ENCODE results near the gene DPP4.

The DPP4 gene

DNA sequence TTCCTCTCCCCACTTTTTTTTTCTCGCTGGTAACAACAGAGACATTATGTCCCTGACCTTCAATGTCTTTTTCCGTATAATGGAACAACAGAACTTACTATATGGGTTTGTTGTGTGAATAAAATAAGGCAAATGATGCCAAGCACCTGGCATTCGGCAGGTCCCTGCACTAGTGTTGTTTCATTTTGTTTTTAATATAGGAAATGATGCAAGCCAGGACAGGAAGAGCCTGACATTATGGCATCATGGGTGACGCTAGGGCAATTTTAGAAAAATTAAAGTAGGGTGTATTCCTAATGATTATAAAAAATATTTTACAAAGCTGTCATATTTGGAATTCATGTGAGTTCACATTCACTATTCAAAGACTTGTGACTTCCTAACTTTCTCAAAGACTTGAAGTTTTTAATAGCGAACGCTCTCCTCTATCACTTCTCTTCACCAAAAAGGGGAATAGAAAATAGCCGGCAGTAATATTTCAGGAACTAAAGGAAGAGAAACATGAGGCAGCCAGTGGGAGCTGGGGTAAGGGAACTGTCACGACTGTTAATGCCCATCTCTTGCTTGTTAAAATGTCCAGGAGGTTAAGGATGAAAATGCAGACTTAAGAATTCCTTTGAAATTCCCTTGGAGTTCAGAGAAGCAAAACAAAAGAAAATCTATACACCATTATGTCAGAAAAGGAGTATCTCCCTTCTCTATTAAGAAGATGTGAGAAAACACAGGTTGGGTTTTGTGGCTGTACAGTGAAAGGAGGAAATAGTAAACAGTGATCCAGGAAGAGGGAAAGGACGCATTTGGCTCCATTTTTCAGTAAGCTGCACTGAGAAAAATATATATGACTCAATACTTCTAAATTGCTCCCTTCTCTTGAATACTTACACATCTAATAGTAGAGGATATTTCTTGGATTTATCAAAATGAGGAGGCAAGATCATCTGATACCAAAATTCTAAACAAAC is 60.2 kb downstream of the DPP4 start:
- DNase-seq: no peak

- DNase-seq: no peak
Measured at GRCh38 chr2:162012565-162013058, 61.4 kb downstream of the DPP4 start.

DNA sequence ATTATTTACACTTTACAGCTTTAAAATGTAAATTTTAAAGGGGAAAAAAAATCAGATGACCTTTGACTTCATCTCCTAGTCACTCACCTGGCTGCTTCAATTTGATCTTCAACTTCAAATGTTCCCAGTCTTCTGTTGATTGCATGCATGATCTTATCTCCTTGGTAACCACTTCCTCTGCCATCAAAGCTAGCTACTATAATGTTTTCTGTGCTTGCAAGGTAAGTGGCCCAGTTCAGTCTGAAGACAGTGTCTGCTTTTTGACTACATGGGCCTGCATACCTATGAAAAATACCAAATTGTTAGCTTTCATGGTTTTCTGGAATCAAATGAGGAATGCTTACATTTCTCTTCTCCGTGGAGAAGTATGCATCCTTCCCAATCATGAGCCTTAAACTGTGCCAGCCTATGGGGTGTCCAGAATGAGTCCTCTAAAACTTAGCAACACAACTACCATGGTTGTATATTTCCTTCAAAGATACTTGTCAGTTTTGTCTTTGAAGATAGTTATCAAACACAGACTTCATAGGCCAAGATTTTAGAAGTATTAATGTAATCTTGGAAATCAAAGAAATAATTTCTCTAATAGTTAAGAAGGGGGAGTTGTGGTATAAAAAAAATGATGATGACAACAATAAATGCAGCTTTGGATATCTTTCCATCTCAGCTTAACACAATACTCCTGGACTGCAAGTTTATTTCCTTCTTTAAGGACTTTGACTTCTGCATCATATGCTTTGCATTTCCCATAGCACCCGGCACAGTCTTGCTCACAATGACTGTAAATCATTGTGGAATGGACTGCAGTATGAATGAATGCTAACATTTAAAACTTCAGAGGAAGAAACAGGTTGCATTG is 62.1 kb downstream of the DPP4 start:
- peak; percentile 67 for DNase-seq

- no peak for DNase-seq
Measured at GRCh38 chr2:162009543-162009942, 64.5 kb downstream of the DPP4 start.

DNA sequence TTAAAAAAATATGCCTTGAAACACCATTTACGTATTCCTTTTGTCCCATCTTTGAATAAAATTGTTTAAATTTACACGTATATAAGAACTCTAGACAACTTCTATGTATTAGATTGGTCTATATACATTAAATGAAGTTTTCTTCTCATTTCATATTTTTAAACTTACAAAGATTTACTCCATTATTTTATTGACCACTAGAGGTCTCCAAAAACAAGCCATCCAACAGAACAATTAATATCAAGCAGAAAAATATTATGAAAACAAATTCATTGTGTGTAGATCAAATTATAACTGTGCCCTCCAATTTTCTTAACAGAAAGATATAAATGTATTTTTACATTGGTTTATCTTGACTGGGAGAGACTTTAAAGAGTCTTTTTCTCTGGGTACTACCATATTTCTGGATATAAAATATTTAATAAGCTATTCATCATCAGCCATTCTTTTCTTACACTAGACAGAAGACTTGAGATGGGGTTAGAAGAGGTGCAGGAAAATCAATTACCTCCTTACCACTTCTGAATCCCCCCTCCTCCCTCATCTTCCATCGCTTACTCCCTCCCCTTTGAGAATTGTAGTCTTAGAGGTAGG is 66.5 kb downstream of the DPP4 start:
- DNase-seq: no peak

- peak; percentile 65 for DNase-seq
Measured at GRCh38 chr2:162006337-162006736, 67.7 kb downstream of the DPP4 start.

GRCh38 chr2:162004031-162004430 is 70.0 kb downstream of the DPP4 start:
- DNase-seq: no peak

GRCh38 chr2:162002623-162003235 is 71.3 kb downstream of the DPP4 start:
- DNase-seq: no peak

GRCh38 chr2:162000431-162000830 is 73.6 kb downstream of the DPP4 start:
- no peak for DNase-seq

DNA sequence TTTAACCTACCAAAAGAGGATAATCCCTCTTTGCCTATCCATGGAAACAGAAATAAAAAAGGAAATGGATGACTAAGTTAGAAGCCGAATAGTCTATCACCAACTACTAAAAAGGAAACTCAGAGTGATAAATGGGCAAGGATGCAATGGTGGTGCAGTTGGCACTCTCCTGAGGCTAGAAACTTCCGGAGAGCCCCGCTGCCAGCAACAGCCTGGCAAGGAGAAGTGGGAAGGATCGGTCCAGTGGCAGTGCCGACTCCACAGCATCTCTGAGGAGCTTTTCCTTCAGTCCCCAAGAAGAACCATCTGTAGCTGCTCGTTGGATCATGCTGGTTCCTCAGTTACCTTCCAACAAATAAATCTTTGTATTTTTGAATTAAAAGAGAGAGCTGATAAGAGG is 74.7 kb downstream of the DPP4 start:
- no peak for DNase-seq

- no peak for DNase-seq
Measured at GRCh38 chr2:161998857-161999256, 75.2 kb downstream of the DPP4 start.

DNA sequence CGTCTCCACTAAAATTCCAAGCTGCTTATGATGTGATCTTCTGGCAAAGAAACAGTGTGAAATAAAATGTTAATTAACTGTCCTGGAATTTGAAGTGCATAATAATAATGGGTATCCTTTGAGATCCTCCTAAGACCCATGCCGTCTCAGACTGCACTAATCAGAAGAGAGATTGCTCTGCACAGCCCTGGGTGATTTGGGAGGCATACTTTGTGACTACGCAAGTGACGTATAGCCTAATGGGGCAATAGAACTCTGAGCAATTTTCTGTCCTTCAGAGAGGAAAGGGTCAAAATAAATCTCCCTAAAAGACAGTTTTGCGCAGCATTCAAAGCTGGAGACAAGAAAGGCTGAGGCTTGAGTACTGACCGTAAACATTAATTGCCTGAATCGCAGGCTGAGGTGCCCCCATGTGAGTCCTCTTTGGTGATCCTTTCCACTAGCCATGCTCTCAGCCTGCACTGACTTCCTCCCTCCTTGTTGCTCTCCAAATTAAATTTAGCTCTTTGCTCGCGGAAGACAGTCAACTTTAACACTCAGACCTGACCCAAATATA is 76.0 kb downstream of the DPP4 start:
- DNase-seq: no peak

DNA sequence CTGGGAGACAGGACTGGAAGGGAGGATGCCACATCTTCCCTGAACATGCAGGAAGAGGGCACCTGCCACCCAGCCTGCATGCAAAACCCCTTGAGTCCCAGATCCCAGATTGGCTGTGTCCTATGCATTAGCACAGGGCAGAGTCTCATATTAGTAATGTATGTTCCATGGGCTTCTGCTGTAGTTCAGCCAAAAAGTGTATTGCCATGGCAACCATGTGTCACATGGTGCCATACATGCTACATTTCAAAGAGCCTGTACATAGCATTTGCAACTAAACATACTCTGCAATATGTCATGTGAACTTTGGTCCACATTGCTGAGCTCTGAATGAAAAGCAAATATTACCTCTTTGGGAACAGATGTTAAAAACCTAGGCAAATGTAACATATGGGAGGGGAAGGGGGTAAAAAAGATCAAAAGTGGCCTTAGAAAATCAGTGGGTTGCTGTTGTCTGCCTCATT is 78.4 kb downstream of the DPP4 start:
- DNase-seq: no peak

DNA sequence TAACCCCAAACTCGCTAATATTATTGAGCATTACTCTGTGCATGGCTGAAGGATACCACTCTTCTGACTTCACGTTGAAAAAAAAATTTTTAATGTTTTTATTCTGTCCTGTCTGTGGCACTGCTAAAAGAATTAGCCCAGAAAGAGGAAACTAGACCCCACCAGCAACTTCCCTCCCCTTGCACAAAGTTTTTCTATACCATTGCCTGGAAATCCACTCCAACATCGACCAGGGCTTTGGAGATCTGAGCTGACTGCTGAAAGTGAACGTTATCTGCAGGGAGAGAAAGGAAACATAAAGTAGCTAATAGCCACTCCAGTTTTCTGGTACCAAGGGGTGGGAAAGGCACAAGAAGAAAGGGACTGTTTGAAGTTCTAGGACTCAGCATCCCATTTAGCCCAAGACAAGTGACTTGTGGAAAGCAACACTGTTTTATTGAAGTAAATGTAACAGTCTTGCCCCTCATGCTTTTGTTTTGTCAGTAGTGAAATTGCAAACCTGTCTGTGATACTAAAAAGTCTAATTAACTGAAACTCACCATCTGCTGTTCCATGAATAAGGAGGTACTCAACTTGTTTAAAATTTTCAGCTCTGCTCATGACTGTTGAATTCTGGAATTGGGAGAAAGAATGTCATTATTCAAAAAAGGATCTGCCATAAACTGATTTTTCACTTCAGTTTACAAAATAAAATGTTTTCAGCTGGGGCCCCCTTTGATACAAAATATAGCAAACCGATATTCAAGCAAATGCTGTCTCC is 79.1 kb downstream of the DPP4 start:
- no peak for DNase-seq

- DNase-seq: peak; percentile 92
Measured at GRCh38 chr2:161992531-161992930, 81.5 kb downstream of the DPP4 start.

DNA sequence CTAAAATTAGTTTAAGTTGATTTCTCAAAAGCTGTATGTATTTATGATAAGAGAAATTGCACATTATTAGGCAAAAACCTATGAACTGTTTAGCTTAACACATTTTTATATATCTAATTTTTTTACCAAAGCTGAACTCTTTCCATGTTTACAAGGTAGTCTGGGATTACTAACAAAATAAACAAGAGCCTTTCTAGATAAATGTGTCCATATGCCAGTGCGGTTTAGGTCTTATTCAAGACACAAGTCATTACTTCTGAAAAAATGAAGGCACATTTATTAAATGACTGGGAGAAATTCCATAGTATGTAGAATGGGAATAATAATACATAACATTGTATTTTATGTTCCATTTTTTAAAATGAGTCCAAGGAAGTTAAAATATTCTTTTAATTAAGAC is 82.0 kb downstream of the DPP4 start:
- no peak for DNase-seq

- no peak for DNase-seq
Measured at GRCh38 chr2:161990741-161991140, 83.3 kb downstream of the DPP4 start.

GRCh38 chr2:161990036-161990435 is 84.0 kb downstream of the DPP4 start:
- DNase-seq: no peak

DNA sequence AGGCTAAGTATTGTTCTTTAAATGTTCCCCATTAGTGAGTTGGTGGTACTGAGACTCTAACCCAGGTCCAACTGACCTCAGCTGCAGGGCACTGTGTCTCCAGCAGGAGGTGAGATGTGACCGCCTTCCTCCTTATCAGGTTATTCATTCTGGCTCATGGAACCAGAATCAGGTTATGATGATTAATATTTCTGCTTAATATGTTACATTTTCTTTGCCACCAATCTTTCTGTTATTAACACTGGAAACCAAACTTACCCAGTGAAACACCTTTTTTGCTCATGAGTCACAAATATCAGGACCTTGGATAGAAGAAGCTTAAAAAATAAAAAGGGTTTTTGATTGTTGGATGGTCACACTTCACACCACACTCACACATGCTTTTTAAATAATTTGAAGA is 85.4 kb downstream of the DPP4 start:
- DNase-seq: no peak

DNA sequence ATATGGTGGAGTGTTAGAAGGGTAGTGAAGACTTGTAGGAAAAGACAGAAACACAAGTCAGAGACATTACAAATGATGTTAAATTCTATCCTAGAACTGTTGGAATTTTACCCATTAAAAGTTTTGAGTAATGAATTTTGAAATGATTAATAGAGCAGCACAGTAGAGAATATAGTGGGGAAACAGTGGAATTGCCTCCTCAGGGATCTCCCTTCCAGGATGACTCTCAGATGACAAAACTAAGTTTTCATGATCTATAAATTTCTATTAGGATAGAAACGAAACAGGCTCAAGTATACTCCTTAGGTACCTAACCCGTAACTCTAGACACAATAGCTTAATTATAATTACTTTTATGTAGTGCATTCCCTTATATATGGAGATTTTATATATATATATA is 86.7 kb downstream of the DPP4 start:
- DNase-seq: no peak

- no peak for DNase-seq
Measured at GRCh38 chr2:161983866-161984265, 90.1 kb downstream of the DPP4 start.

GRCh38 chr2:161983331-161983651 is 90.7 kb downstream of the DPP4 start:
- no peak for DNase-seq

Data from activated CD4-positive, alpha-beta T cell treated with anti-CD3 and anti-CD28 coated beads, Interleukin-2, amount 50 U/mL, for 16 hours (primary cell).